ENCODE measurements around the gene XYLT1. TPM values are rescaled to one million over a fixed set of nuclear protein-coding genes. Genes with fewer than 3 reads are reported as not detected.

XYLT1 gene
- total RNA-seq, 5 donors from 2014 or later (not counting 1 experiment from before 2014, with no cell fraction given), result 25.8 to 70.6 (median 57.8) TPM

- ATAC-seq (replicated peaks in 1 of 4) (no peak), DNase-seq (no peak)
- H3K27me3 Mint-ChIP-seq, result no peaks in the 10 kb centered on the region
- ChIA-PET CTCF (interaction anchor here in 1 of 2 donors (0.7 kb wide), 1 partner anchor 17 kb away, joined by 4 read pairs; no protein-coding TSS in a partner anchor), POLR2A (interaction anchor here (0.6 to 1.3 kb wide), 4 partner anchors 10 to 12 kb away, joined by 3 to 7 read pairs (median 5); no protein-coding TSS in a partner anchor)
- peaks cover 36 to 58% of the 10 kb centered on the region in 2 experiments for H3K4me1 ChIP-seq (ENCODE audit: control insufficient read depth in 1 of 2, extremely low read depth in 1 of 2, insufficient read depth in 2 of 2, low read length in 2 of 2)
- H3K4me3 ChIP-seq (ENCODE audit: control insufficient read depth in 1 of 2, extremely low read depth in 1 of 2, low read length in 1 of 2), result no peak overlapping the region
- H3K27ac Mint-ChIP-seq, result peak overlapping the region; percentile 23 to 98
- peaks cover 0 to 15% of the 10 kb centered on the region in 2 donors for H3K36me3 ChIP-seq (ENCODE audit: control insufficient read depth in 2 of 2, extremely low read depth in 1 of 2, insufficient read depth in 1 of 2, low read length in 1 of 2)
- H3K36me3 Mint-ChIP-seq, result peaks cover 19% of the 10 kb centered on the region
- no peak overlapping the region for H3K27ac ChIP-seq (ENCODE audit: low read length)
- 97% methylated on average over 10 of the region's 13 CpGs for WGBS (ENCODE audit: insufficient coverage)
- no peaks in the 10 kb centered on the region for H3K27me3 ChIP-seq (replicated peaks in 1 of 2; ENCODE audit: control insufficient read depth in 2 of 2, extremely low read depth in 1 of 2, insufficient read depth in 2 of 2, low read length in 1 of 2)
- H3K9me3 ChIP-seq, result no peaks in the 10 kb centered on the region
- no peaks in the 10 kb centered on the region for H3K9me3 Mint-ChIP-seq
- H3K4me3 Mint-ChIP-seq, result peak overlapping the region in 1 of 3 donors; percentile 27
- H3K4me1 Mint-ChIP-seq, result peaks cover 69 to 78% (median 71%) of the 10 kb centered on the region in 3 donors
Observed at GRCh38 chr16:17357307-17358062, 113.3 kb downstream of the XYLT1 start.

GRCh38 chr16:17356243-17356933 lies 114.4 kb downstream of the XYLT1 start:
- Histone ChIP-seq H3K27ac (ENCODE audit: low read length) (no peak overlapping the region), H3K4me1 (ENCODE audit: control insufficient read depth in 1 of 2, extremely low read depth in 1 of 2, insufficient read depth in 2 of 2, low read length in 2 of 2) (peaks cover 25 to 56% of the 10 kb centered on the region in 2 experiments), H3K36me3 (ENCODE audit: control insufficient read depth in 2 of 2, extremely low read depth in 1 of 2, insufficient read depth in 1 of 2, low read length in 1 of 2) (peaks cover 0 to 15% of the 10 kb centered on the region in 2 donors), H3K4me3 (ENCODE audit: control insufficient read depth in 1 of 2, extremely low read depth in 1 of 2, low read length in 1 of 2) (no peak overlapping the region), H3K9me3 (no peaks in the 10 kb centered on the region), H3K27me3 (replicated peaks in 1 of 2; ENCODE audit: control insufficient read depth in 2 of 2, extremely low read depth in 1 of 2, insufficient read depth in 2 of 2, low read length in 1 of 2) (no peaks in the 10 kb centered on the region)
- no peak for DNase-seq
- ChIA-PET CTCF (interaction anchor here in 1 of 2 donors (0.7 kb wide), 1 partner anchor 17 kb away, joined by 3 read pairs; no protein-coding TSS in a partner anchor), POLR2A (interaction anchor here in 1 of 2 donors (1.0 to 1.3 kb wide), 2 partner anchors 11 to 13 kb away, joined by 3 to 7 read pairs; no protein-coding TSS in a partner anchor)
- WGBS (ENCODE audit: insufficient coverage), result 90% methylated on average over 10 of the region's 11 CpGs
- no peaks in the 10 kb centered on the region for H3K9me3 Mint-ChIP-seq
- peaks cover 22% of the 10 kb centered on the region for H3K36me3 Mint-ChIP-seq
- H3K4me3 Mint-ChIP-seq, result no peak overlapping the region
- H3K4me1 Mint-ChIP-seq, result peaks cover 68 to 77% (median 70%) of the 10 kb centered on the region in 3 donors
- H3K27me3 Mint-ChIP-seq, result no peaks in the 10 kb centered on the region
- peak overlapping the region in 1 of 2 donors; percentile 39 for H3K27ac Mint-ChIP-seq
- ATAC-seq (replicated peaks in 1 of 4), result no peak

- Mint-ChIP-seq H3K27ac (no peak overlapping the region), H3K9me3 (no peaks in the 10 kb centered on the region), H3K27me3 (no peaks in the 10 kb centered on the region), H3K36me3 (peaks cover 29% of the 10 kb centered on the region), H3K4me3 (no peak overlapping the region), H3K4me1 (peaks cover 63 to 66% (median 64%) of the 10 kb centered on the region in 3 donors)
- DNase-seq (no peak), ATAC-seq (replicated peaks in 1 of 4) (no peak)
- CTCF ChIA-PET, result no interaction called here
- WGBS (ENCODE audit: insufficient coverage), result 100% methylated on average over 4 of the region's 4 CpGs
- Histone ChIP-seq H3K36me3 (ENCODE audit: control insufficient read depth in 2 of 2, extremely low read depth in 1 of 2, insufficient read depth in 1 of 2, low read length in 1 of 2) (peaks cover 0 to 15% of the 10 kb centered on the region in 2 donors), H3K4me1 (ENCODE audit: control insufficient read depth in 1 of 2, extremely low read depth in 1 of 2, insufficient read depth in 2 of 2, low read length in 2 of 2) (peaks cover 12 to 39% of the 10 kb centered on the region in 2 experiments), H3K4me3 (ENCODE audit: control insufficient read depth in 1 of 2, extremely low read depth in 1 of 2, low read length in 1 of 2) (no peak overlapping the region), H3K9me3 (no peaks in the 10 kb centered on the region), H3K27ac (ENCODE audit: low read length) (no peak overlapping the region), H3K27me3 (replicated peaks in 1 of 2; ENCODE audit: control insufficient read depth in 2 of 2, extremely low read depth in 1 of 2, insufficient read depth in 2 of 2, low read length in 1 of 2) (no peaks in the 10 kb centered on the region)
- POLR2A ChIA-PET, result interaction anchor here in 1 of 2 donors (0.6 kb wide), 1 partner anchor 16 kb away, joined by 5 read pairs; no protein-coding TSS in a partner anchor
Observed at GRCh38 chr16:17354685-17355084, 116.1 kb downstream of the XYLT1 start.

GRCh38 chr16:17354141-17354601 lies 116.6 kb downstream of the XYLT1 start:
- WGBS (ENCODE audit: insufficient coverage), result 97% methylated on average over 7 of the region's 10 CpGs
- H3K27me3 ChIP-seq (replicated peaks in 1 of 2; ENCODE audit: control insufficient read depth in 2 of 2, extremely low read depth in 1 of 2, insufficient read depth in 2 of 2, low read length in 1 of 2), result no peaks in the 10 kb centered on the region
- H3K27ac Mint-ChIP-seq, result no peak overlapping the region
- peaks cover 0 to 15% of the 10 kb centered on the region in 2 donors for H3K36me3 ChIP-seq (ENCODE audit: control insufficient read depth in 2 of 2, extremely low read depth in 1 of 2, insufficient read depth in 1 of 2, low read length in 1 of 2)
- peaks cover 32% of the 10 kb centered on the region for H3K36me3 Mint-ChIP-seq
- no peaks in the 10 kb centered on the region for H3K9me3 Mint-ChIP-seq
- H3K4me1 Mint-ChIP-seq, result peaks cover 59 to 65% (median 62%) of the 10 kb centered on the region in 3 donors
- H3K9me3 ChIP-seq, result no peaks in the 10 kb centered on the region
- no peak overlapping the region for H3K4me3 Mint-ChIP-seq
- ATAC-seq (replicated peaks in 1 of 4) (no peak), DNase-seq (no peak)
- CTCF ChIA-PET, result interaction anchor here in 1 of 2 donors (0.5 kb wide), 1 partner anchor 27 kb away, joined by 3 read pairs; no protein-coding TSS in a partner anchor
- no peak overlapping the region for H3K27ac ChIP-seq (ENCODE audit: low read length)
- H3K4me3 ChIP-seq (ENCODE audit: control insufficient read depth in 1 of 2, extremely low read depth in 1 of 2, low read length in 1 of 2), result no peak overlapping the region
- POLR2A ChIA-PET, result interaction anchor here in 1 of 2 donors (0.6 kb wide), 1 partner anchor 17 kb away, joined by 5 read pairs; no protein-coding TSS in a partner anchor
- no peaks in the 10 kb centered on the region for H3K27me3 Mint-ChIP-seq
- H3K4me1 ChIP-seq (ENCODE audit: control insufficient read depth in 1 of 2, extremely low read depth in 1 of 2, insufficient read depth in 2 of 2, low read length in 2 of 2), result peaks cover 7 to 34% of the 10 kb centered on the region in 2 experiments

GRCh38 chr16:17353561-17353960 lies 117.2 kb downstream of the XYLT1 start:
- POLR2A ChIA-PET, result interaction anchor here in 1 of 2 donors (0.6 kb wide), 1 partner anchor 43 kb away, joined by 3 read pairs; no protein-coding TSS in a partner anchor
- H3K4me1 ChIP-seq (ENCODE audit: control insufficient read depth in 1 of 2, extremely low read depth in 1 of 2, insufficient read depth in 2 of 2, low read length in 2 of 2), result peaks cover 2 to 32% of the 10 kb centered on the region in 2 experiments
- Mint-ChIP-seq H3K4me3 (no peak overlapping the region), H3K36me3 (peaks cover 37% of the 10 kb centered on the region), H3K27me3 (no peaks in the 10 kb centered on the region), H3K4me1 (peaks cover 58 to 65% (median 62%) of the 10 kb centered on the region in 3 donors), H3K27ac (no peak overlapping the region), H3K9me3 (no peaks in the 10 kb centered on the region)
- H3K27me3 ChIP-seq (replicated peaks in 1 of 2; ENCODE audit: control insufficient read depth in 2 of 2, extremely low read depth in 1 of 2, insufficient read depth in 2 of 2, low read length in 1 of 2), result no peaks in the 10 kb centered on the region
- no peak overlapping the region for H3K27ac ChIP-seq (ENCODE audit: low read length)
- H3K9me3 ChIP-seq, result no peaks in the 10 kb centered on the region
- no peak for ATAC-seq (replicated peaks in 1 of 4)
- H3K36me3 ChIP-seq (ENCODE audit: control insufficient read depth in 2 of 2, extremely low read depth in 1 of 2, insufficient read depth in 1 of 2, low read length in 1 of 2), result peaks cover 0 to 15% of the 10 kb centered on the region in 2 donors
- no peak for DNase-seq
- H3K4me3 ChIP-seq (ENCODE audit: control insufficient read depth in 1 of 2, extremely low read depth in 1 of 2, low read length in 1 of 2), result no peak overlapping the region
- WGBS (ENCODE audit: insufficient coverage), result no CpG with 5 or more reads among the region's 3 CpGs
- CTCF ChIA-PET, result interaction anchor here in 1 of 2 donors (0.5 kb wide), 2 partner anchors 26 to 114 kb away, joined by 3 to 4 read pairs; no protein-coding TSS in a partner anchor

Data from T-cell (primary cell).